SK-N-SH (cell line): ENCODE data around the gene MAD1L1. TPM values are rescaled to one million over a fixed set of nuclear protein-coding genes. Genes with fewer than 3 reads are reported as not detected.

Experiments used
- CTCF ChIA-PET: fragments of 300-600, 350-600 bp; formaldehyde crosslinking; extraction: SDS; loops from one replicate; lab custom pipeline; 2021; lab: Yijun Ruan, JAX
- POLR2A ChIA-PET: fragments of 350-600 bp; sonication (Branson Sonifier 250); formaldehyde crosslinking; extraction: SDS; loops from one replicate; lab custom pipeline; 2020; ENCODE audit warnings: antibody characterized with exemption, inconsistent platforms; lab: Yijun Ruan, JAX
- DNase-seq: peaks from one replicate; pipeline ENCODE4 v3.0.0; 2012
- H2AFZ ChIP-seq: fragments of 200-600 bp; sonication (generic); 2 replicates; pipeline ENCODE4 v1.8.1; 2016; ENCODE audit warnings: antibody characterized with exemption, mild to moderate bottlenecking, low read depth
- H3F3A ChIP-seq: fragments of 200-600 bp; sonication (generic); replicated peaks from 2 replicates; pipeline ENCODE3; 2016; ENCODE audit warnings: antibody characterized with exemption, mild to moderate bottlenecking; ENCODE audit not compliant: insufficient read depth
- H3K27ac ChIP-seq, 2 experiments: fragments of 200-500 bp in 1 of 2; fragments of 200-600 bp in 1 of 2; sonication (Bioruptor generic) in 1 of 2; sonication (generic), shearing (Covaris generic) in 1 of 2; 2 replicates each; pipeline versions ENCODE4 v1.5.1 to v1.6.1; 2014 to 2016; ENCODE audit warnings: low read depth in 2 of 2, inconsistent platforms in 1 of 2, low read length in 1 of 2, mild to moderate bottlenecking in 1 of 2, mixed read lengths in 1 of 2
- H3K27me3 ChIP-seq: fragments of 200-600 bp; sonication (generic), shearing (Covaris generic); 2 replicates; pipeline ENCODE4 v1.6.1; 2016; ENCODE audit warnings: mixed run types; ENCODE audit not compliant: insufficient read depth
- H3K36me3 ChIP-seq, 2 experiments: fragments of 200-500 bp in 1 of 2; fragments of 200-600 bp in 1 of 2; sonication (Bioruptor generic) in 1 of 2; sonication (generic) in 1 of 2; replicated peaks in 1 of 2; 2 replicates each; pipeline versions ENCODE3 to v1.5.1; 2014 to 2016; ENCODE audit warnings: low read length in 1 of 2, mild to moderate bottlenecking in 1 of 2; ENCODE audit not compliant: insufficient read depth in 2 of 2, control insufficient read depth in 1 of 2
- H3K4me1 ChIP-seq, 2 experiments: fragments of 200-500 bp in 1 of 2; fragments of 200-600 bp in 1 of 2; sonication (Bioruptor generic) in 1 of 2; sonication (generic), shearing (Covaris generic) in 1 of 2; 2 replicates each; pipeline versions ENCODE4 v1.5.1 to v1.6.1; 2014 to 2016; ENCODE audit warnings: low read depth in 1 of 2, low read length in 1 of 2, mixed run types in 1 of 2; ENCODE audit not compliant: insufficient read depth in 2 of 2, control insufficient read depth in 1 of 2
- H3K4me2 ChIP-seq: fragments of 200-600 bp; sonication (generic), shearing (Covaris generic); 2 replicates; pipeline ENCODE4 v1.6.1; 2017; ENCODE audit warnings: mixed run types
- H3K4me3 ChIP-seq, 2 experiments: fragments of 200-500 bp in 1 of 2; fragments of 200-600 bp in 1 of 2; sonication (Bioruptor generic) in 1 of 2; sonication (generic), shearing (Covaris generic) in 1 of 2; 2 replicates each; pipeline versions ENCODE4 v1.5.1 to v1.8.1; 2014 to 2016; ENCODE audit warnings: low read depth in 2 of 2, inconsistent platforms in 1 of 2, low read length in 1 of 2, mild to moderate bottlenecking in 1 of 2, mixed read lengths in 1 of 2, moderate library complexity in 1 of 2
- H3K79me2 ChIP-seq: fragments of 200-600 bp; sonication (generic); 2 replicates; pipeline ENCODE4 v1.8.1; 2017; ENCODE audit warnings: mild to moderate bottlenecking; ENCODE audit not compliant: insufficient read depth
- H3K9ac ChIP-seq: fragments of 200-600 bp; sonication (generic); 2 replicates; pipeline ENCODE4 v1.6.1; 2017; ENCODE audit warnings: mixed run types
- H3K9me2 ChIP-seq: fragments of 200-600 bp; sonication (generic); 2 replicates; pipeline ENCODE4 v1.6.1; 2017; ENCODE audit warnings: mixed run types
- H3K9me3 ChIP-seq: fragments of 200-600 bp; sonication (generic); 2 replicates; pipeline ENCODE4 v1.6.1; 2017; ENCODE audit warnings: mixed run types, mild to moderate bottlenecking, moderate library complexity
- H4K20me1 ChIP-seq: fragments of 200-600 bp; sonication (generic); 2 replicates; pipeline ENCODE4 v1.6.1; 2017; ENCODE audit warnings: mild to moderate bottlenecking, mixed run types; ENCODE audit not compliant: insufficient read depth
- FOSL2 ChIP-seq: IDR thresholded peaks from 2 replicates; pipeline ENCODE4 v1.4.0; 2012; ENCODE audit warnings: low read depth, mild to moderate bottlenecking, moderate library complexity, borderline replicate concordance
- FOXM1 ChIP-seq: IDR thresholded peaks from 2 replicates; pipeline ENCODE4 v1.4.0; 2012; ENCODE audit warnings: low read depth, mild to moderate bottlenecking
- GABPA ChIP-seq: IDR thresholded peaks from 2 replicates; pipeline ENCODE4 v1.4.0; 2012; ENCODE audit warnings: low read depth, mild to moderate bottlenecking
- JUND ChIP-seq: IDR thresholded peaks from 2 replicates; pipeline ENCODE4 v1.4.0; 2012
- MEF2A ChIP-seq: IDR thresholded peaks from 2 replicates; pipeline ENCODE4 v1.4.0; 2012; ENCODE audit warnings: low read depth, borderline replicate concordance
- NFIC ChIP-seq: IDR thresholded peaks from 2 replicates; pipeline ENCODE4 v1.4.0; 2012; ENCODE audit warnings: borderline replicate concordance
- PBX3 ChIP-seq: IDR thresholded peaks from 2 replicates; pipeline ENCODE4; 2012
- POLR2AphosphoS5 ChIP-seq: IDR thresholded peaks from 2 replicates; pipeline ENCODE4 v1.6.1; 2012; ENCODE audit warnings: low read depth, low read length
- RAD21 ChIP-seq: IDR thresholded peaks from 2 replicates; pipeline ENCODE4 v1.6.1; 2012; ENCODE audit warnings: mild to moderate bottlenecking, low read length
- RFX5 ChIP-seq: IDR thresholded peaks from 2 replicates; pipeline ENCODE4 v1.6.1; 2012; ENCODE audit warnings: mild to moderate bottlenecking, improper control_type of control experiment, low read length
- RXRA ChIP-seq: IDR thresholded peaks from 2 replicates; pipeline ENCODE4 v1.4.0; 2012; ENCODE audit warnings: low read depth, mild to moderate bottlenecking, borderline replicate concordance
- SIN3A ChIP-seq: IDR thresholded peaks from 2 replicates; pipeline ENCODE4 v1.6.1; 2012; ENCODE audit warnings: low read depth, mild to moderate bottlenecking, low read length, moderate library complexity, borderline replicate concordance
- SMC3 ChIP-seq: IDR thresholded peaks from 2 replicates; pipeline ENCODE4 v1.6.1; 2012; ENCODE audit warnings: low read depth, low read length, improper control_type of control experiment
- TCF12 ChIP-seq: IDR thresholded peaks from 2 replicates; pipeline ENCODE4 v1.4.0; 2012
- TEAD4 ChIP-seq: IDR thresholded peaks from 2 replicates; pipeline ENCODE4 v1.4.0; 2012; ENCODE audit warnings: mild to moderate bottlenecking, borderline replicate concordance; ENCODE audit not compliant: insufficient read depth
- YY1 ChIP-seq: IDR thresholded peaks from 2 replicates; pipeline ENCODE4 v1.4.0; 2012; ENCODE audit warnings: low read depth, mild to moderate bottlenecking
- WGBS: methylation state at CpG from one replicate; pipeline ENCODE4 v1.1.6; 2017; ENCODE audit warnings: low lambda C conversion rate; 5-methylcytosine and 5-hydroxymethylcytosine counted together
- polyA plus RNA-seq, 3 experiments: library from polyadenylated mRNA; depleted of rRNA; stranded (reverse); fragments of >200 nt; gene quantifications; 2 replicates each; pipeline ENCODE4 v1.2.3, GENCODE V29; 2012
- TF ChIP-seq, protein P1 (sequence below): fragments of 150-350 bp; IDR thresholded peaks from 2 replicates; pipeline ENCODE4 v1.6.1; 2016; ENCODE audit warnings: mild to moderate bottlenecking, low read depth, low read length
- TF ChIP-seq, protein P2 (sequence below): IDR thresholded peaks from 2 replicates; pipeline ENCODE4 v1.4.0; 2012; ENCODE audit warnings: low read depth, borderline replicate concordance
- TF ChIP-seq, protein P3 (sequence below): IDR thresholded peaks from 2 replicates; pipeline ENCODE4 v1.4.0; 2012; ENCODE audit warnings: low read depth

MAD1L1 gene
- polyA plus RNA-seq, 1 of the 3 experiments (the other 2 are of a cell fraction): 46.2 TPM

DNA sequence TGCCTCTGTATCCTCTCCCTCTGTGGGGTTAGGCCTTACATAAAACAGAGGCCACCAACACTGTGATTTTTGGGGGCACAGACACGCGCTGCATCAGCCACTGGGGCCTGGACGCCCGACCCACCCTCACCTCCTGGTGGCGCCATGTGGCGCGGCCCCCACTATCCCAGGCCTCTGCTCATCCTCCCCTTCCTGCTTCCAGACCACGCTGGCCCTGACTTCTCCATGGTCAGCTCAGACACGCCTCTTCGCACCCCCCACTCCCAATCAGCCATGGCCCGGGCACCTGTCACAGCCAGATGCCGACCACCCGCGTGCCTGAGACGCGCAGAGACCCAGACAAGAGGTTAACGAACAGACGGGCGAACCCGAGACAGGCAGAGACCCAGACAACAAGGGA lies 298.7 kb downstream of the MAD1L1 start:
- Histone ChIP-seq H3K9me3 (no peaks in the 10 kb centered on the region), H3K4me3 (no peak overlapping the region), H3F3A (peaks cover 4% of the 10 kb centered on the region), H3K27ac (no peak overlapping the region), H3K4me1 (peaks cover 0 to 8% of the 10 kb centered on the region in 2 experiments; a peak in 1 of 4 replicates), H3K79me2 (no peaks in the 10 kb centered on the region), H3K4me2 (no peak overlapping the region), H4K20me1 (no peaks in the 10 kb centered on the region), H2AFZ (no peak overlapping the region), H3K9me2 (no peaks in the 10 kb centered on the region), H3K36me3 (no peaks in the 10 kb centered on the region), H3K27me3 (no peaks in the 10 kb centered on the region), H3K9ac (no peak overlapping the region)
- TF ChIP-seq, protein P1, sequence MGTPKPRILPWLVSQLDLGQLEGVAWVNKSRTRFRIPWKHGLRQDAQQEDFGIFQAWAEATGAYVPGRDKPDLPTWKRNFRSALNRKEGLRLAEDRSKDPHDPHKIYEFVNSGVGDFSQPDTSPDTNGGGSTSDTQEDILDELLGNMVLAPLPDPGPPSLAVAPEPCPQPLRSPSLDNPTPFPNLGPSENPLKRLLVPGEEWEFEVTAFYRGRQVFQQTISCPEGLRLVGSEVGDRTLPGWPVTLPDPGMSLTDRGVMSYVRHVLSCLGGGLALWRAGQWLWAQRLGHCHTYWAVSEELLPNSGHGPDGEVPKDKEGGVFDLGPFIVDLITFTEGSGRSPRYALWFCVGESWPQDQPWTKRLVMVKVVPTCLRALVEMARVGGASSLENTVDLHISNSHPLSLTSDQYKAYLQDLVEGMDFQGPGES: no peak
- TF ChIP-seq RFX5 (no peak), GABPA (no peak), TEAD4 (no peak), FOXM1 (no peak), NFIC (no peak), JUND (no peak), SMC3 (no peak), RAD21 (no peak), POLR2AphosphoS5 (no peak), YY1 (no peak), SIN3A (no peak)
- TF ChIP-seq, protein P2, sequence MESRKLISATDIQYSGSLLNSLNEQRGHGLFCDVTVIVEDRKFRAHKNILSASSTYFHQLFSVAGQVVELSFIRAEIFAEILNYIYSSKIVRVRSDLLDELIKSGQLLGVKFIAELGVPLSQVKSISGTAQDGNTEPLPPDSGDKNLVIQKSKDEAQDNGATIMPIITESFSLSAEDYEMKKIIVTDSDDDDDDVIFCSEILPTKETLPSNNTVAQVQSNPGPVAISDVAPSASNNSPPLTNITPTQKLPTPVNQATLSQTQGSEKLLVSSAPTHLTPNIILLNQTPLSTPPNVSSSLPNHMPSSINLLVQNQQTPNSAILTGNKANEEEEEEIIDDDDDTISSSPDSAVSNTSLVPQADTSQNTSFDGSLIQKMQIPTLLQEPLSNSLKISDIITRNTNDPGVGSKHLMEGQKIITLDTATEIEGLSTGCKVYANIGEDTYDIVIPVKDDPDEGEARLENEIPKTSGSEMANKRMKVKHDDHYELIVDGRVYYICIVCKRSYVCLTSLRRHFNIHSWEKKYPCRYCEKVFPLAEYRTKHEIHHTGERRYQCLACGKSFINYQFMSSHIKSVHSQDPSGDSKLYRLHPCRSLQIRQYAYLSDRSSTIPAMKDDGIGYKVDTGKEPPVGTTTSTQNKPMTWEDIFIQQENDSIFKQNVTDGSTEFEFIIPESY: no peak
- TF ChIP-seq, protein P3, sequence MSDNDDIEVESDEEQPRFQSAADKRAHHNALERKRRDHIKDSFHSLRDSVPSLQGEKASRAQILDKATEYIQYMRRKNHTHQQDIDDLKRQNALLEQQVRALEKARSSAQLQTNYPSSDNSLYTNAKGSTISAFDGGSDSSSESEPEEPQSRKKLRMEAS: no peak
- no peak for DNase-seq
- CTCF ChIA-PET: interaction anchor here (1.0 kb wide), 1 partner anchor 12 kb away, joined by 3 read pairs; no protein-coding TSS in a partner anchor
- POLR2A ChIA-PET: no interaction called here
- WGBS: 97% methylated on average over 20 of the region's 20 CpGs

DNA sequence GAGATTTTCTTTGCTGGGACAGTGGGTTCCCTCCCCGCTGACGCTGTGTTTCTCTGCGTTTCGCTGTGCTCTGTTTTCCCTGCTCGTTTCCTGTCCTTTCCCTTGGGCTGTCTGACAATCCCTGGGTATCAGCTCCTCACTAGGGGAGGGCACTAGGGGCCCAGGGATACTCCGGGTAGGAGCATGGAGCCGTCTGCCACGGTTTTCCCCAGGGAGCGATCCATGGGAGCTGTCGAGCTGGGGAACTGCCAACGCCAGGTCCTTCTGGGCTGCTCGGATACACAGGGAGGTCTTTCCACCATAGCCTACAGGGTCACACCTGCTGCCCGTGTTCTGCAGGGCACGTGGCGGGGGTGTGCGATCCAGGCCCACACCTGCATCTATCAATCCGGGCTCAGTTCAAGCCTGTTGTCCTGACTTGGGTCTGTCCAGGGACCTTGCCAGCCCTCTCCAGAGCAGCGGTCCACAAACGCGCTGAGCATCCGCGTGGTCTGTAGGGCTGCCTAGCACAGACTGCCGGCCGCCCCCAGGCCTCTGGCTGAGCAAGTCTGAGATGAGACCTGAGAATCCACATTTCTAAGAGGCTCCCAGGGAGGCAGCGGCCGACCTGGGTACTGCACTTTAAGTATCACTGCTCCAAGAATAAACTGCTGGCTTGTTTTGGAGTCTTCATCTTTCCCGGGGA lies 299.5 kb downstream of the MAD1L1 start:
- Histone ChIP-seq H3K4me2 (no peak overlapping the region), H2AFZ (no peak overlapping the region), H3F3A (peaks cover 4% of the 10 kb centered on the region), H4K20me1 (no peaks in the 10 kb centered on the region), H3K79me2 (no peaks in the 10 kb centered on the region), H3K9me3 (no peaks in the 10 kb centered on the region), H3K27me3 (no peaks in the 10 kb centered on the region), H3K27ac (no peak overlapping the region; a peak in 1 of 4 replicates), H3K36me3 (no peaks in the 10 kb centered on the region), H3K9me2 (no peaks in the 10 kb centered on the region), H3K4me1 (peaks cover 0 to 12% of the 10 kb centered on the region in 2 experiments; a peak in 1 of 4 replicates), H3K4me3 (no peak overlapping the region), H3K9ac (no peak overlapping the region)
- ChIA-PET CTCF (interaction anchor here (1.0 kb wide), 1 partner anchor 11 kb away, joined by 3 read pairs; no protein-coding TSS in a partner anchor), POLR2A (no interaction called here)
- no peak for DNase-seq
- TF ChIP-seq RXRA (no peak), PBX3 (no peak), POLR2AphosphoS5 (no peak), MEF2A (no peak), FOSL2 (no peak), TCF12 (no peak), YY1 (no peak)
- 90% methylated on average over 22 of the region's 27 CpGs for WGBS
